DMS114 treated with DMSO at 0.1 percent for 48 hours (cell line): ENCODE results near the gene FAM149B1.
"Not testable (repeated sequence)": the region's sequence is repeated elsewhere in the genome, so short reads cannot be mapped to it uniquely, and the experiment has no call there.

Source experiments
- DNase-seq: peaks from one replicate; lab custom pipeline; 2025; ENCODE audit not compliant: unreplicated experiment; lab: John Stamatoyannopoulos, UW

The FAM149B1 gene

GRCh38 chr10:73167783-73168464 is at the start of gene FAM149B1, which contains the start of gene ECD:
FAM149B1 (plus strand) TSS chr10:73168119; CDS start chr10:73168340, 221 bp downstream.
ECD (minus strand) TSS chr10:73168008; CDS start chr10:73163937, 4,071 bp downstream.
- peak; percentile 91 for DNase-seq

DNA sequence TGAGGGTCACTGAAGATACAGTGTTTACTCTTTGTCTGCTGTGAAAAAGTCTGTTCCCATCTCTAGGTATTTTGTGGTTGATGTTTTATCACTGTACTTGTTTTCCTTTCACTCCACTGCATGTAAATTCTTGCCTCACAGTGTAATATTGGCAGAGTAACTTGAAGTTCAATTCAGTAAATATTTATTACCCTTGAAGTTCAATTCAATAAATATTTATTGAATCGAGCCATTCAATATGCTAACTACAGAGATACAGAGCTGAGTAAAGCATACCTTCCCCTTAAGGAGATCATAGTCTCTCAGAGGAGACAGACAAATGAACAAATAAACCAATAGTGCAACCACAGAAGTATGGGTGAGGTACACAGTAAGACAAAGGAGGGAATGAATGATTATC is 48.5 kb upstream of the FAM149B1 start:
- DNase-seq = no peak

- DNase-seq = no peak
Observed at GRCh38 chr10:73119952-73120351, 48.0 kb upstream of the FAM149B1 start.

GRCh38 chr10:73126343-73126742 is 41.6 kb upstream of the FAM149B1 start:
- no peak for DNase-seq

DNA sequence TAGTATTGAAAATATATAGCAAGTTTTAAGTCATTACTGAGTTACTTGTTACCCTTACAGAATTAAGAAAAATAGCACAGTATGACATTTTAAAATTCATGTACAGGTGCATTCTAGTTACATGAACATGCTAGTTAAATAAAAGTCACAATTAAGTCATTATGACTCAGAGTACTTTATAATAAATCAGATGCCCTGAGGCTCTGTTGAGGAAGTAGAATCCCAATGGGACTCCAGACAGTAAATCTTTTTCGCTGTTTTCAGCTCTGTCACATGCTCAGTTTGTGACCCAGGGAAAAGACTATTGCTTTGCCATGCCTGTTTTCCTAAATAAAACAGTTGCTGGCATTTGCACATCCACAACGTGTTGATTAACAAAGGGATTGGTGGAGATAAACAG is 36.6 kb upstream of the FAM149B1 start:
- no peak for DNase-seq

DNA sequence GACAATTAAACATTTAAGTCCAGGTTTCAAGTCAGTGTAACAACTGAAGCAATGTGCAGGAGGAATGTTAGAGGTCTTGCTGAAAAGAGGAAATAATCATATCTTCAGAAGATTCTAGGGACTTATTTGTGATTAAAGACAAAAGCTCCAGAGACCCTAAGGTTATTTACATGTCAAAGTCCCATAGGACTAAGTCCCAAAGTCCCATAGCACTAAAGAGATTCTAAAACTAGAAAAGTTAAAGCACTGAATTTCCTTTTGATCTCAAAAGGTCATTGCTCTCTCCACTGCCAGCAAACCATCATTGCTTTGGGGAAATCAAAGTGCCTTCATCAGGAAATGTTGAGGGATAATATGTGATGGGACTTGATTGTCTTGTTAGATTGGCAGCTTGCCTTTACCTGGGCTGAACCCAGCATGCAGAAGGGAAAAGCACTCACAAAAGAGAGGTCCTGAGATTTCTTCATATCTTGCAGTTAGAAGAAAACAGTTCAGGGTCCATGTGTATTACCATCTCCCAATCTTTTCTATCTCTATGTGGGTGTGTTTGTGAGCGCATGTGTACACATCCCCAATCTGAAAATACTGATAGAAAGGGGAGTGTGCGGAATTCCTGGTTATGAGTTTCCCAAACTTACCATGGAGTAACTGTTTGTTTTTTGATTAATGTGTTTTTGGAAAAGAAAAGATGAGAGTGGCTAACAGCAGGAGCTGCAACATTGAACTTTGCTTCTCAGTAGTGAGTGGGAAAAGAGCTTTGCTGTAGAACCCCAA is 35.8 kb upstream of the FAM149B1 start:
- DNase-seq = no peak

DNA sequence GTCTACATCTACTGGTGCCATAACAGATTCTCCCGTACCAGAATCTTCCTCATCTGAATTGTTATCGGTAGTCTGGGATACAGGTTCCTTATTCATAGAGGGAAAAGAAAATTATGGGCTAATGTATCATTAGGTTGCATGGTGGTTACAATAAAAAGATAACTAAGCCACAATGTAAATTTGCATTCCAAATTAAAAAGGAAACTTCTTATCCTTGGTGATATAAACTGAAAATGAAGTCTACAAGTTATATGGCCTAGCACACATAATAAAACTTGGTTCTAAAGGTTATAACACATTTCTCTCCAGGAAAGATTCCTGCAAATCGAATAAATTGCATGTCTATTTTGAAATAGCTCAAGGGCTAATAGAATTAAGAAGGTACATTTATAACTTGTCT is 33.2 kb upstream of the FAM149B1 start:
- DNase-seq = no peak

GRCh38 chr10:73136627-73137026 is 31.3 kb upstream of the FAM149B1 start:
- no peak for DNase-seq

- no peak for DNase-seq
Observed at GRCh38 chr10:73139251-73139650, 28.7 kb upstream of the FAM149B1 start.

DNA sequence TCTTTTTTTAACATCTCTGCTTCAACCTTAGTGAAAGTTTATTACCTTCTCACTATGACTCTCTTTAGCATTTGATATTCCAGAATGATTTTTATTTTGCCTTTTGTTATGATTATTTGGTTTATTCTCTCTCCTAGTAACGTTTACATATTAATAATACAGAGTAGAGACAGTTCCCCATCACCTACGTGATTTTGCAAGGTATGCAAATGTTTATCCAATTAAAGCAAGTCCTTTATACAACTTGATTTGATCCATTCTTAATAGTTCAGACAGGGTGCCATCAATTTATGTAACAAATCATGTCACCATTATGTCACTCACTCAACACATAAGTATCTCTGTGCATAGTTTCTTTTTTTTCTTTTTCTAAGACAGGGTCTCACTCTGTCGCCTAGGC is 26.3 kb upstream of the FAM149B1 start:
- DNase-seq = no peak

DNA sequence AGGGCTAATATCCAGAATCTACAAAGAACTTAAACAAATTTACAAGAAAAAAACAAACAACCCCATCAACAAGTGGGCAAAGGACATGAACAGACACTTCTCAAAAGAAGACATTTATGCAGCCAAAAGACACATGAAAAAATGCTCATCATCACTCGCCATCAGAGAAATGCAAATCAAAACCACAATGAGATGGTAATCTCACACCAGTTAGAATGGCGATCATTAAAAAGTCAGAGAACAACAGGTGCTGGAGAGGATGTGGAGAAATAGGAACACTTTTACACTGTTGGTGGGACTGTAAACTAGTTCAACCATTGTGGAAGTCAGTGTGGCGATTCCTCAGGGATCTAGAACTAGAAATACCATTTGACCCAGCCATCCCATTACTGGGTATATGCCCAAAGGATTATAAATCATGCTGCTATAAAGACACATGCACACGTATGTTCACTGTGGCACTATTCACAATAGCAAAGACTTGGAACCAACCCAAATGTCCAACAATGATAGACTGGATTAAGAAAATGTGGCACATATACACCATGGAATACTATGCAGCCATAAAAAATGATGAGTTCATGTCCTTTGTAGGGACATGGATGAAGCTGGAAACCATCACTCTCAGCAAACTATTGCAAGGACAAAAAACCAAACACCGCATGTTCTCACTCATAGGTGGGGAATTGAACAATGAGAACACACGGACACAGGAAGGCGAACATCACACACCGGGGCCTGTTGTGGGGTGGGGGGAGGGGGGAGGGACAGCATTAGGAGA is 17.1 kb upstream of the FAM149B1 start:
- not testable (repeated sequence) for DNase-seq

DNA sequence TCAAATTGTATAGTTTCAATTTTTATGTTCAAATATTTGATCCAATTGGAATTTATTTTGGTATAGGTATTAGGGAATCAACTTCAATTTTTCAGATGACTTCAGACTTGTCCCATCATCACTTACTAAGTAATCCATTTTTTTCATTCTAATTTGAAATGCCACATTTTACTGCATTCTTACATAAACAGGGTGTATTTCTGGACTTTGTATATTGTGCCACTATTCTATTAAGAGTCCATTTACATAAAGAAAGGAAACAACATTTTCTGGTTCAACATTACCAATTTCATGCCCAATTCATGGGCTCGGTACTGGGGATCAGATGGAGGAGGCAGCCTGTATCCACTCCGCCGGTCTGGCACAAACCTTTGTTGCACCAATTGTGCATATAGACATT is 15.9 kb upstream of the FAM149B1 start:
- no peak for DNase-seq

DNA sequence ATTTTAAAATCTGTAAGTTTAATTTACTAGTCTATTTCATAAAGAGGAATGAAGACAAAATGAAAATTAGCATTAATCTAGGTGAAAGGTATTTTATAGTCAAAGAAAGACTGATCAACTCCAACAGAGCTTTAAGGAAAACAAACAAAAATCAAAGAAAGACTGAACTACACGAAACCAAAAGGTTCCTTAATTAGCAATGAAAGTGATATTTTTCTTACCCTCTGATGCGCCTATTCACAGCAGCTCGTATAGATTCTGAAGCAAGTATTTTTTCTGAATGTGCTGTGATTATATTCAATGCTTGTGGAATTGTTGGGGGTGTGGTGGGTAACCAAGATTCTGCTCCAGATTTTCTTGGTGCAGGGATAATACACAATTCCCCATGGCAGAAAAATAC is 11.9 kb upstream of the FAM149B1 start:
- DNase-seq = no peak

GRCh38 chr10:73159038-73159648 is 8.8 kb upstream of the FAM149B1 start:
- DNase-seq = peak; percentile 57

DNA sequence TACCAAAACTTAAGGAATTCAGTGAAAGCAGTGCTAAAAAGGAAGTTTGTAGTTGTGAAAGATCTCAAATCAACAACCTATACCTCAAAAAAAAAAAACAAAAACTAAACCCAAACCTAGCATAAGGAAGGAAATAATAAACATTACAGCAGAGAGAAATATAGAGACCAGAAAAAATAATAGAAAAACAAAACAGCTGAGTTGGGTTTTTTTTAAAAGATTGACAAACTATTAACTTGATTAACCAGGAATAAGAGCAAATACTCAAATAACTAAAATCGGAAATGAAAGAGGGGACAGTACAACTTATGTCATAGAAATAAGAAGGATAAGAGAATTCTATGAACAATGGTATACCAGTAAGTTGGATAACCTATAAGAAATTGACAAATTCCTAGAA is 6.8 kb upstream of the FAM149B1 start:
- no peak for DNase-seq

- DNase-seq = no peak
Observed at GRCh38 chr10:73161662-73162061, 6.3 kb upstream of the FAM149B1 start.

DNA sequence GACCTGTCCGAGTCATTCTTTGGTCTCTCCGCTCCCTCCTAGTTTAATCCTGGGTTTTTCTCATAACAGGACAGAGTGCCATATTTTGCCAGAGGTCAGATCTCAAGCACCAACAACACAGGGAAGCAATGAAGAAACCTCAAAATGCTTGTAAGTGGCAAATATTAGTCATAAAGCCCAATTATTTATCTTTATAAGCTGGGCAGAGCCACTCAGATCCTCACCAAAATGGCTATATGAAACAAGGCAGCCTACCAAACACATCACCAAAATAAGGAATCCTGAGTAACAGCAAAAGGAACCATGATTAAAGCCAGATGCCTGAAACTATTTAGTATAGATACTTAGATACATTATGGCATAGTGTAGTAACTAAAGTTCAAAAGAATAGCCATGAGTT is 4.8 kb upstream of the FAM149B1 start:
- no peak for DNase-seq

- DNase-seq = no peak
Observed at GRCh38 chr10:73166972-73167371, 947 bp upstream of the FAM149B1 start.

DNA sequence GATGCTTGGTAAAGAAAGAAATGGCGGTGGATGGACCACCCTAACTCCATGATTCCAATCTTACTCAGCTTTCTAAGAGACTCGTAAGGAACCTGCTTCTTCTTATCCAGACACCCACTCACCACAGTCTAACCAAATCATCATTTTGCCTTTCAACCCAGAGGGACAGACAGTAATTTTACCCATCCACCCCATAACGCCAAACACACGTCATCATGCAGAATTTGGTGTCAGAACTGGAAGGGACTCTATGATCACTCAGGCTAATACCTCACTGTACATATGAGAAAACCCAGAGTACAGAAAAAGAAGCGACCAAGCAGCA is 499 bp upstream of the FAM149B1 start:
- no peak for DNase-seq

DNA sequence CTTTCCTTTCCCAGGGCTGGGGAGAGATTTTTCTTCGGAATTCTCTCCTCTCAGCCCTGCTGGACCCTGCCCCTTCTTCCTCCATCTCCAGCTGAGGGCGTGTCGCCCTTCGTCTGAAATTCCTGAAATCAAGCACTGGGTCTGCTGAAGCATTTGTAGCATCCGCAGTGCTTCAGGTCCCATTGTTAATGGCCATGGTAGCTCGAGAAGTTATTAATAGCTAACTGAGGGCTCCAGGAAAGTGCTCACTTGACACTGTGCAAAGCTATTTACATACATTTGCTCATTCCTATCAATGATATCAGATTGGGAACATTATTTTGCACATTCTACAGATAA is 515 bp downstream of the FAM149B1 start:
- DNase-seq = peak; percentile 63

GRCh38 chr10:73169320-73169719 is 1.4 kb downstream of the FAM149B1 start:
- no peak for DNase-seq

DNA sequence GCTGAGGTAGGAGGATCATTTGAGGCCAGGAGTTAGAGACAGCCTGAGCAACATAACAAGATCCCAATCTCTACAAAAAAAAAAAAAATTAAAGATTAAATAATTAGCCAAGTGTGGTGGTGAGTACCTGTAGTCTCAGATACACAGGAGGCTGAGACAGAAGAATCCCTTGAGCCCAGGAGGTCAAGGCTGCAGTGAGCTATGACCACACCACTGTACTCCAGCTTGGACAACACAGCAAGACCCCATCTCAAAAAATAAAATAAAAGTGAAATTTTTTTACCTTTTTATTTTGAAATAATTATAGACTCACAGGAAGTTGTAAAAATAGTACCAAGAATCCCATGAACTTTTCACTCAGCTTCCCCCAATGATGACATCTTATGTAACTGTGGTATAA is 4.9 kb downstream of the FAM149B1 start:
- DNase-seq = no peak
